Sigmoid colon (tissue), 4 donors: ENCODE results near the gene ZNF248.

ENCODE experiments used
- CTCF ChIP-seq, 4 experiments: fragments of 450-650 bp in 3 of 4; fragments of 200-600 bp in 1 of 4; IDR thresholded peaks; one replicate each; pipeline ENCODE4 v1.5.1; 2016 to 2019; ENCODE audit warnings: antibody characterized with exemption in 4 of 4, mild to moderate bottlenecking in 3 of 4, moderate library complexity in 2 of 4
- EP300 ChIP-seq, 4 donors: sonication (generic); formaldehyde crosslinking; IDR thresholded peaks; one replicate each; pipeline ENCODE4 v1.6.1; 2017; ENCODE audit warnings: antibody characterized with exemption in 4 of 4
- POLR2A ChIP-seq, 2 donors: fragments of 450-650 bp; IDR thresholded peaks; one replicate each; pipeline ENCODE4 v1.6.1; 2016; ENCODE audit warnings: antibody characterized with exemption in 2 of 2, mild to moderate bottlenecking in 2 of 2, moderate library complexity in 2 of 2

GRCh38 chr10:37872955-37873354 is 15.5 kb upstream of the ZNF248 start:
- TF ChIP-seq CTCF (IDR thresholded peaks at IDR 0.05) (no peak), EP300 (IDR thresholded peaks at IDR 0.05) (no peak), POLR2A (IDR thresholded peaks at IDR 0.05) (no peak)
